ENCODE measurements around the gene RPS17. TPM values are rescaled to one million over a fixed set of nuclear protein-coding genes. Genes with fewer than 3 reads are reported as not detected.

The RPS17 gene
- total RNA-seq, 6 experiments from 2014 or later: 503 to 807 (median 550) TPM

GRCh38 chr15:82575335-82575734 lies 35.1 kb upstream of the RPS17 start:
- Histone ChIP-seq H3K36me3 (no peaks in the 10 kb centered on the region), H3K4me3 (no peak overlapping the region), H3K27ac (no peak overlapping the region), H3K27me3 (no peaks in the 10 kb centered on the region), H3K9me3 (no peaks in the 10 kb centered on the region), H3K4me1 (no peaks in the 10 kb centered on the region)
- TF ChIP-seq POLR2A (IDR thresholded peaks at IDR 0.05) (no peak), CTCF (IDR thresholded peaks at IDR 0.05) (no peak)
- ATAC-seq (no peak), DNase-seq (no peak)
- intact Hi-C loops (cut with DNase I): no loop called here
- WGBS (ENCODE audit: insufficient coverage, low coverage, low lambda C conversion rate, missing lambda C conversion rate): 36% methylated on average over 3 of the region's 3 CpGs

GRCh38 chr15:82572986-82573385 lies 32.7 kb upstream of the RPS17 start:
- H3K36me3 ChIP-seq: no peaks in the 10 kb centered on the region
- no peaks in the 10 kb centered on the region for H3K9me3 ChIP-seq
- H3K27me3 ChIP-seq: no peaks in the 10 kb centered on the region
- ATAC-seq (no peak), DNase-seq (no peak)
- 28% methylated on average over 3 of the region's 3 CpGs for WGBS (ENCODE audit: insufficient coverage, low coverage, low lambda C conversion rate, missing lambda C conversion rate)
- H3K27ac ChIP-seq: no peak overlapping the region
- no peaks in the 10 kb centered on the region for H3K4me1 ChIP-seq
- no peak for TF ChIP-seq CTCF (IDR thresholded peaks at IDR 0.05)
- TF ChIP-seq POLR2A (IDR thresholded peaks at IDR 0.05): no peak
- no peak overlapping the region for H3K4me3 ChIP-seq
- intact Hi-C loops (cut with DNase I): no loop called here

GRCh38 chr15:82572311-82572710 lies 32.1 kb upstream of the RPS17 start:
- intact Hi-C loops (cut with DNase I): no loop called here
- Histone ChIP-seq H3K27ac (no peak overlapping the region), H3K4me1 (no peaks in the 10 kb centered on the region), H3K27me3 (no peaks in the 10 kb centered on the region), H3K4me3 (no peak overlapping the region), H3K36me3 (no peaks in the 10 kb centered on the region), H3K9me3 (no peaks in the 10 kb centered on the region)
- DNase-seq (no peak), ATAC-seq (no peak)
- TF ChIP-seq POLR2A (IDR thresholded peaks at IDR 0.05) (no peak), CTCF (IDR thresholded peaks at IDR 0.05) (no peak)
- WGBS (ENCODE audit: insufficient coverage, low coverage, low lambda C conversion rate, missing lambda C conversion rate): no CpG with 5 or more reads among the region's 5 CpGs

GRCh38 chr15:82571722-82572222 lies 31.5 kb upstream of the RPS17 start:
- WGBS (ENCODE audit: insufficient coverage, low coverage, low lambda C conversion rate, missing lambda C conversion rate): 0% methylated on average over 4 of the region's 17 CpGs
- intact Hi-C loops (cut with DNase I): no loop called here
- Histone ChIP-seq H3K9me3 (no peaks in the 10 kb centered on the region), H3K27me3 (no peaks in the 10 kb centered on the region), H3K4me3 (peak overlapping the region in 1 of 3 donors; percentile 9), H3K4me1 (no peaks in the 10 kb centered on the region), H3K27ac (no peak overlapping the region), H3K36me3 (no peaks in the 10 kb centered on the region)
- TF ChIP-seq CTCF (IDR thresholded peaks at IDR 0.05) (no peak), POLR2A (IDR thresholded peaks at IDR 0.05) (no peak)
- DNase-seq (peak in 1 of 3 donors; percentile 54), ATAC-seq (peak; percentile 40 to 55 (median 46))
